ENCODE results near the gene NENF.

GRCh38 chr1:212463565-212464285, 31.0 kb downstream of the NENF start:
- TF ChIP-seq RARB (CRISPR knock-in tag; IDR thresholded peaks at IDR 0.05) (no peak), PPARA (CRISPR knock-in tag; IDR thresholded peaks at IDR 0.05; ENCODE audit: borderline replicate concordance) (no peak), POU6F1 (CRISPR knock-in tag; IDR thresholded peaks at IDR 0.05; ENCODE audit: borderline replicate concordance, low read depth) (no peak)
